Activated CD4-positive, alpha-beta T cell treated with anti-CD3 and anti-CD28 coated beads for 36 hours (primary cell): ENCODE data around the gene PTPRT. TPM values are rescaled to one million over a fixed set of nuclear protein-coding genes. Genes with fewer than 3 reads are reported as not detected.
"Not testable (repeated sequence)": the region's sequence is repeated elsewhere in the genome, so short reads cannot be mapped to it uniquely, and the experiment has no call there.

ENCODE experiments used
- ATAC-seq: fragments of 200-7000 bp; cut with Tn5 transposase; one replicate; pipeline ENCODE4 v1.10.0; 2021; ENCODE audit warnings: mild to moderate bottlenecking, moderate library complexity
- CTCF ChIA-PET: fragments of 350-600 bp; sonication (Branson Sonifier 250); formaldehyde crosslinking; loops from one replicate; lab custom pipeline; 2021; ENCODE audit warnings: antibody characterized with exemption; lab: Charles Lee
- POLR2A ChIA-PET: fragments of 350-600 bp; sonication (Branson Sonifier 250); formaldehyde crosslinking; loops from one replicate; lab custom pipeline; 2021; ENCODE audit warnings: antibody characterized with exemption, inconsistent platforms; lab: Charles Lee
- DNase-seq: peaks from one replicate; pipeline ENCODE4 v3.0.0-alpha.2; 2020
- H3K27ac Mint-ChIP-seq: one replicate; pipeline ENCODE4 v1.8.0; 2021; ENCODE audit warnings: mixed read lengths
- H3K27me3 Mint-ChIP-seq: one replicate; pipeline ENCODE4 v1.8.0; 2021; ENCODE audit warnings: mixed read lengths
- H3K36me3 Mint-ChIP-seq: one replicate; pipeline ENCODE4 v1.8.0; 2021; ENCODE audit warnings: low read depth, mixed read lengths
- H3K4me1 Mint-ChIP-seq: one replicate; pipeline ENCODE4 v1.8.0; 2021; ENCODE audit warnings: mixed read lengths
- H3K4me3 Mint-ChIP-seq: one replicate; pipeline ENCODE4 v1.8.0; 2021; ENCODE audit warnings: mild to moderate bottlenecking, moderate library complexity, mixed read lengths
- H3K9me3 Mint-ChIP-seq: one replicate; pipeline ENCODE4 v1.8.0; 2021; ENCODE audit warnings: low read depth, mixed read lengths
- intact Hi-C, 2 experiments: fragments of 100-400 bp; cut with DNase I in 1 of 2; cut with micrococcal nuclease in 1 of 2; formaldehyde crosslinking; loops; one replicate each; pipeline versions ENCODE4 v1.14.2 to v1.15.1; 2022 to 2024; cut with DNase I, micrococcal nuclease
- total RNA-seq, 2 experiments: library from RNA; stranded (reverse); gene quantifications; one replicate each; pipeline ENCODE4 v1.2.3, GENCODE V29; 2021

The PTPRT gene
- total RNA-seq, 2 experiments from 2014 or later: not detected

GRCh38 chr20:42258564-42259302 is 931.0 kb downstream of the PTPRT start:
- Mint-ChIP-seq H3K36me3 (no peaks in the 10 kb centered on the region), H3K27me3 (no peaks in the 10 kb centered on the region), H3K9me3 (peaks cover 3% of the 10 kb centered on the region), H3K4me3 (no peak overlapping the region), H3K27ac (no peak overlapping the region), H3K4me1 (no peaks in the 10 kb centered on the region)
- ATAC-seq: no peak
- intact Hi-C loops: no loop called here
- ChIA-PET CTCF (no interaction called here), POLR2A (no interaction called here)
- no peak for DNase-seq

DNA sequence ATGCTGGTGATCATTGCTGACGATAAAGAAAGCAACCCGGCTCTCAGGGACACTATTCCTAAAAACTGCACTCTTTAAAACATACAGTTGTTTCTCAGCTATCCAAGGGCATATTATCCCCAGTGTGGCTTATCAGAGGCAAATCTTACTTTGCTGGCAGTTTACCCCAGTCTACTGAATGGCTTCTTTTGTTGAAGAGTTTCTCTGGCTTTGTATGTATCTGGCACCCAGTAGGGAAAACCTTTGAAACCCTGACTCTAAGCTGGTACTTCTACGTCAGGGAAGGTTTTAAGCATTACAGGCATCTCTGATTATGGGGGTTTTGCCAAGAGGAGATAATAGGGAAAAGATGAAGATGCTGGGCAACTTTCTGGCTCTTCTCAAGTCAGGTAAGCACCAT is 933.9 kb downstream of the PTPRT start:
- H3K27ac Mint-ChIP-seq: no peak overlapping the region
- H3K9me3 Mint-ChIP-seq: peaks cover 3% of the 10 kb centered on the region
- no peaks in the 10 kb centered on the region for H3K27me3 Mint-ChIP-seq
- no peaks in the 10 kb centered on the region for H3K36me3 Mint-ChIP-seq
- ATAC-seq: no peak
- no peak for DNase-seq
- ChIA-PET CTCF (no interaction called here), POLR2A (no interaction called here)
- H3K4me1 Mint-ChIP-seq: no peaks in the 10 kb centered on the region
- intact Hi-C loops: no loop called here
- no peak overlapping the region for H3K4me3 Mint-ChIP-seq

DNA sequence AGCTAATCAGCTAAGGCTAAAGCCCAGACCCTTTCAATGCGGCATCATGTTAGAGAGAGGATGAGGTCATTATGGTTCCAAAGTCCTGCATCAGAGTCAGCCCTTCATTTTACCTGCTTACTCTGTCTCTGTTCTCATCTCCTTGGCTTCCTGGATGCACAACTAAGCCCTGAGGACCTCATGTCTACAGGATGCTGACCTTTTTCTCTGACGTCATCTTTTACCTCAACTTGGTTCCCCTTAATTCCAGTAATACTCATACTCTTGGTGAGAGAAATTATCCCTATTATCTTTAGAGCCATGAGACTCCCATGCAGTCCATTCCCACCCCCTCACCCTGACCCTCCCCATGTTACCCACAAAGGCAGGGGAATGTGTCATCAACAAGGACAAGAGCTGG is 935.0 kb downstream of the PTPRT start:
- Mint-ChIP-seq H3K36me3 (no peaks in the 10 kb centered on the region), H3K27me3 (no peaks in the 10 kb centered on the region), H3K4me1 (no peaks in the 10 kb centered on the region), H3K27ac (no peak overlapping the region), H3K4me3 (no peak overlapping the region), H3K9me3 (peaks cover 3% of the 10 kb centered on the region)
- POLR2A ChIA-PET: no interaction called here
- no peak for ATAC-seq
- CTCF ChIA-PET: no interaction called here
- no peak for DNase-seq
- intact Hi-C loops: no loop called here

DNA sequence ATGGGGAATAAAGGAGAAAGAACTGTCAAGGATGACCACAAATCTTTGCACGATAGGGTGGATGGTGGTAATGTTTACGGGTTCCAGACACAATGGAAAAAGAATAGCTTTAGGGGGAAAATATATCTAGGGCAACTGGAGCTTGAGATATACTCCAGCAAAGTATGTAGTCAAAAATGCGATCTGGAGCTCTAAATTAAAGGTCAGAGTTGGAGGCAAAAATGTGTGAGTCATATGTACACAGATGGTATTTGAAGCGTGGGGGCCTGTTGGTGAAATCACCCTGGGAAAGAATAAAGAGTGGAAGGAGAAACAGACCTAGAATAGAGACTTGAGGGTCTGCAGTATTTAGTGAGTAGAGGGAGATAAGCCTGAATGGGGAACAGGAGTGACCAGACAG is 937.6 kb downstream of the PTPRT start:
- Mint-ChIP-seq H3K4me3 (no peak overlapping the region), H3K27me3 (peaks cover 2% of the 10 kb centered on the region), H3K36me3 (no peaks in the 10 kb centered on the region), H3K4me1 (no peaks in the 10 kb centered on the region), H3K9me3 (no peaks in the 10 kb centered on the region), H3K27ac (no peak overlapping the region)
- ChIA-PET CTCF (no interaction called here), POLR2A (no interaction called here)
- DNase-seq: no peak
- intact Hi-C loops: no loop called here
- no peak for ATAC-seq

DNA sequence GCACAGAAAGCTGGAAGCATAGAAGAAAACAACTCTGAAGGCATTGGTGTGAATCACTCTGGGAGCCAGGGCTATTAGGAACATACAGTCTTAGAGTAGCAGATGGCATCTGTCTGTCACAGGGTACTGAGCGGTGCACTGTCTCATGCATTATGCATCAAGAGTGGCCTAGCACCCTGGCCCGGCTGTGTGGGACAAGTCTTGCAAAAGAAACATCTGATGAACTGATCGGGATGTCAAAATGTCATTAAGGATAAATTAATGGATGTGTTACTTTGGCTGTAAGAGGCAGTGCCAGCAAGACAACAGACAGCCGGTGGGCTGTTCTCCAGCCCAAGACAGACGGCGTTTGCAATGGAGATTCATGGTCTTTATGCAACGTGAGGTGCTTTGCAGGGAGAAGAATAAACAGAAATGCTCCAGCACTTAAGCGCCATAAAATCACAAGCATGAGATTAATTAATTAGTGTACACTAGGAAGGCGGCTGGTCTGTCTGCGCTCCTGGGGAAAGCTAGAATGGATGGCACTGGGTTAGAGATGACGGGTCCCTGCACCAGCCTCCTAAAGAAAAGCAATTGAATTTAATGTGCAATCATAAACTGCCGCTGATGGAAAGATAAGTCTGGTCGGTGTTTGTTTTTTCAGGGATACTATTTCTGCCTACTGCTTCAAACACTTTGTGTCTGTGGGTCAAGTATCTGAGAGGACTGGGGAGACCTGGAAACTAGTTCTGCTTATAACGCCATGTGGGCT is 970.9 kb downstream of the PTPRT start:
- POLR2A ChIA-PET: no interaction called here
- H3K36me3 Mint-ChIP-seq: no peaks in the 10 kb centered on the region
- intact Hi-C loops: no loop called here

GRCh38 chr20:42214074-42214473 is 975.6 kb downstream of the PTPRT start:
- no peaks in the 10 kb centered on the region for H3K27me3 Mint-ChIP-seq
- no peak overlapping the region for H3K27ac Mint-ChIP-seq
- ATAC-seq (no peak), DNase-seq (no peak)
- H3K36me3 Mint-ChIP-seq: no peaks in the 10 kb centered on the region
- ChIA-PET CTCF (no interaction called here), POLR2A (no interaction called here)
- no peaks in the 10 kb centered on the region for H3K4me1 Mint-ChIP-seq
- no peaks in the 10 kb centered on the region for H3K9me3 Mint-ChIP-seq
- no peak overlapping the region for H3K4me3 Mint-ChIP-seq
- intact Hi-C loops: no loop called here

More for the DNA sequence above, 970.9 kb downstream of the PTPRT start:
- Mint-ChIP-seq H3K9me3 (no peaks in the 10 kb centered on the region), H3K27me3 (no peaks in the 10 kb centered on the region), H3K4me1 (no peaks in the 10 kb centered on the region), H3K4me3 (no peak overlapping the region), H3K27ac (no peak overlapping the region)
- CTCF ChIA-PET: interaction anchor here (0.8 kb wide), 1 partner anchor 42 kb away, joined by 3 read pairs; no protein-coding TSS in a partner anchor
- ATAC-seq (no peak), DNase-seq (no peak)

DNA sequence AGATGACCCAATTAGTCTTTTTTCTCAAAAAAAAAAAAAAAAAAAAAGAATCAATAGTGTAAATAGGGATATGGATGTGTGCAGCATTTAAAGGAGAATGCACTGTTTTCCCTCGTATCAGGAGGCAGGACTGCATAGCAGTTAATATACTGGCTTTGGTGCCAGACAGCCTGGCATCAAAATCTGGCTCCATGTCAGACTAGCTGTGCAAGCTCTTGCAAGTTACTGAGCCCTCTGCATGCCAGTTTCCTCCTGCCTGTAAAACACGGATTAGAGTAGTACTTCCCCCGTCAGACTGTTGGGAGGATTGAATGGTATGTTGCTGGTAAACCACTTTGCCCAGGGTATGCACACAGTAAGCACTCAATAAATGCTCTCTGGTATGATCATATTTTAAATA is 977.3 kb downstream of the PTPRT start:
- POLR2A ChIA-PET: no interaction called here
- intact Hi-C loops: no loop called here
- Mint-ChIP-seq H3K27me3 (no peaks in the 10 kb centered on the region), H3K27ac (no peak overlapping the region), H3K4me1 (no peaks in the 10 kb centered on the region), H3K9me3 (no peaks in the 10 kb centered on the region), H3K4me3 (no peak overlapping the region), H3K36me3 (no peaks in the 10 kb centered on the region)
- DNase-seq (no peak), ATAC-seq (no peak)
- CTCF ChIA-PET: no interaction called here

- H3K27me3 Mint-ChIP-seq, intact Hi-C loops, H3K4me1 Mint-ChIP-seq, H3K9me3 Mint-ChIP-seq, H3K36me3 Mint-ChIP-seq, CTCF ChIA-PET, ATAC-seq, H3K4me3 Mint-ChIP-seq, H3K27ac Mint-ChIP-seq, POLR2A ChIA-PET, DNase-seq: not testable (repeated sequence)
Observed at GRCh38 chr20:42206557-42206956, 983.1 kb downstream of the PTPRT start.

DNA sequence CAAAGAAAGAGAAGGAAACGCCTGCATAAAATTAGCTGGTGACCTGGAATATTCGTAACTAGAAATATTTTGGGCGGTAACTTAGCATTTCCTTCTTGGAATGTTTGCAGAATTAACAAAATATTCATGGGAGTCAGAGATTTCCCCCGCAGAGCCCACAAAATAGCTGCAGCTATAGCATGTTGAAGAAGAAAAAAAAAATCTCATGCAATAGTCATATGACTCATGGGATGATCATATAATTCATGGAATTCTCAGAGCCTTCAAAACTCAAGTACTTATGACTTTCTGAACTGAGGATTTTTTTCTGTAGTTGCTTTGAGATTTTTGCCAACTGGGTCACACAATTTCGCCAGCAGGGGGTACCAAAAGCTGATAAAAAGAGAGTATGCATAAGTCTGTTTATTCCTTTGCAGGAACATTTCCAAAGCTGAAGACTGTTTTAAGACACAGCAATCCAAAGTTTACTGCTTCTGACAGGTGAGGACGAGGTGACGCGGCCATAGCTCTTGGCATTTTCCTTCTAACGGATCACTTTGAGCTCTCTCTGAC is 985.5 kb downstream of the PTPRT start:
- POLR2A ChIA-PET: no interaction called here
- no peak for DNase-seq
- intact Hi-C loops: no loop called here
- no peak for ATAC-seq
- no peaks in the 10 kb centered on the region for H3K4me1 Mint-ChIP-seq
- H3K9me3 Mint-ChIP-seq: no peaks in the 10 kb centered on the region
- CTCF ChIA-PET: interaction anchor here (0.6 kb wide), 1 partner anchor 1301 kb away, joined by 3 read pairs; no protein-coding TSS in a partner anchor
- no peak overlapping the region for H3K27ac Mint-ChIP-seq
- H3K27me3 Mint-ChIP-seq: no peaks in the 10 kb centered on the region
- no peaks in the 10 kb centered on the region for H3K36me3 Mint-ChIP-seq
- no peak overlapping the region for H3K4me3 Mint-ChIP-seq

DNA sequence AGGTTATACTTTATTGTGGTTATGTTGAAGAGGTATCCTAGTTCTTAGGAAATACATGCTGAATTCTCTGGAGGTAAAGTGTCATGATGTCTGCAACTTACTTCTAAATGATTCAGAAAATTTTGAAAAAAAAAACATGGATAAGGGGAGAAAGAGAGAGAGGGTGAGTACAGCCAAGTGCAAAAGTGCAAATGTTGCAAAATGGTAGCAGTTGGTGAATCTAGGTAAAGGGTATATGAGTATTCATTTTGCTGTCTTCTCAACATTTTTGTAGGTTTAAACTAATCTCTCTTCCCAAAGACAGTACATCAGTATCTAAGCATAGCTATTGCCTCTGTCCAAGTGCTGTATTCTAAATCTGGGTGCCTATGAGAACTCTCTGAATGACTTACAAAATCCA is 992.1 kb downstream of the PTPRT start:
- Mint-ChIP-seq H3K27me3 (peaks cover 2% of the 10 kb centered on the region), H3K9me3 (no peaks in the 10 kb centered on the region), H3K27ac (no peak overlapping the region), H3K4me3 (no peak overlapping the region), H3K4me1 (no peaks in the 10 kb centered on the region), H3K36me3 (no peaks in the 10 kb centered on the region)
- ATAC-seq (no peak), DNase-seq (no peak)
- CTCF ChIA-PET: no interaction called here
- intact Hi-C loops: no loop called here
- POLR2A ChIA-PET: no interaction called here

DNA sequence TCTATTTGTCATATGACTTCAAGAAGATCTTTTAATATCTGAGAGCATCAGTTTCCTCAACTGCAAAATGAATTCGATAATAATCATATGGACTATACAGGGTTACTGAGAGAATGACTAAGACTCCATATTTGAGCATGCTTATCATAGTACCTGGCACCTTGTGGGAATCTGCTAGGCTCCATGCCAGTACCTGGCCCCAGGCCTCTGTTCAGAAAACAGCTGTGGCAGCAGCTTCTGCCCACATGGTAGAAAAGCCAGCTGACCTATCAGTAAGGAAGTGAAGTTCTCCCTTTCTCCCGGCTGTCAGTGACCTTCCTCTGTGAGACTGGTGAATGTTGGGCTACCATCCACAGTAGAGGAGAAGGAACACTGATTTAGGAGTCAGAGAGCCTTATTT is 996.6 kb downstream of the PTPRT start:
- DNase-seq: no peak
- Mint-ChIP-seq H3K4me1 (no peaks in the 10 kb centered on the region), H3K27me3 (peaks cover 2% of the 10 kb centered on the region), H3K4me3 (no peak overlapping the region), H3K36me3 (no peaks in the 10 kb centered on the region), H3K27ac (no peak overlapping the region), H3K9me3 (no peaks in the 10 kb centered on the region)
- intact Hi-C loops: no loop called here
- CTCF ChIA-PET: no interaction called here
- ATAC-seq: no peak
- POLR2A ChIA-PET: no interaction called here

GRCh38 chr20:42192321-42192720 is 997.4 kb downstream of the PTPRT start:
- no peak overlapping the region for H3K27ac Mint-ChIP-seq
- no peaks in the 10 kb centered on the region for H3K4me1 Mint-ChIP-seq
- no peaks in the 10 kb centered on the region for H3K9me3 Mint-ChIP-seq
- no peaks in the 10 kb centered on the region for H3K36me3 Mint-ChIP-seq
- no peak overlapping the region for H3K4me3 Mint-ChIP-seq
- ATAC-seq (no peak), DNase-seq (no peak)
- peaks cover under 1% of the 10 kb centered on the region for H3K27me3 Mint-ChIP-seq
- ChIA-PET POLR2A (no interaction called here), CTCF (interaction anchor here (0.6 kb wide), 1 partner anchor 1235 kb away, joined by 3 read pairs; no protein-coding TSS in a partner anchor)
- intact Hi-C loops: no loop called here
